Measurements from ENCODE around the gene ZFPM1.

Gene ZFPM1

GRCh38 chr16:88552166-88552565 lies 99.1 kb downstream of the ZFPM1 start:
- TF ChIP-seq YY1 (IDR thresholded peaks at IDR 0.05; ENCODE audit: low read depth) = no peak
- no peak for TF ChIP-seq TEAD4 (IDR thresholded peaks at IDR 0.05)
- TF ChIP-seq EGR1 (IDR thresholded peaks at IDR 0.05) = no peak
- TF ChIP-seq TAF1 (IDR thresholded peaks at IDR 0.05; ENCODE audit: low read depth) = no peak
- TF ChIP-seq, protein P1, sequence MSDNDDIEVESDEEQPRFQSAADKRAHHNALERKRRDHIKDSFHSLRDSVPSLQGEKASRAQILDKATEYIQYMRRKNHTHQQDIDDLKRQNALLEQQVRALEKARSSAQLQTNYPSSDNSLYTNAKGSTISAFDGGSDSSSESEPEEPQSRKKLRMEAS (IDR thresholded peaks at IDR 0.05) = no peak
- TF ChIP-seq ZBTB7A (IDR thresholded peaks at IDR 0.05; ENCODE audit: low read depth) = no peak
- no peak for TF ChIP-seq RAD21 (IDR thresholded peaks at IDR 0.05; ENCODE audit: low read depth)
- TF ChIP-seq NFIC (IDR thresholded peaks at IDR 0.05) = no peak
- TF ChIP-seq EP300 (IDR thresholded peaks at IDR 0.05; ENCODE audit: borderline replicate concordance) = no peak
- no peak for TF ChIP-seq USF1 (IDR thresholded peaks at IDR 0.05)
- no peak for TF ChIP-seq CEBPB (IDR thresholded peaks at IDR 0.05)
- TF ChIP-seq FOXM1 (IDR thresholded peaks at IDR 0.05; ENCODE audit: borderline replicate concordance, low read depth) = no peak
- no peak for TF ChIP-seq CREB1 (IDR thresholded peaks at IDR 0.05; ENCODE audit: low read depth)
- no peak for TF ChIP-seq TCF12 (IDR thresholded peaks at IDR 0.05; ENCODE audit: low read depth)
- TF ChIP-seq REST (IDR thresholded peaks at IDR 0.05; ENCODE audit: low read depth) = no peak

- TF ChIP-seq USF1 (IDR thresholded peaks at IDR 0.05) (no peak), ZBTB7A (IDR thresholded peaks at IDR 0.05; ENCODE audit: low read depth) (no peak), CEBPB (IDR thresholded peaks at IDR 0.05) (no peak), RAD21 (IDR thresholded peaks at IDR 0.05; ENCODE audit: low read depth) (no peak), CREB1 (IDR thresholded peaks at IDR 0.05; ENCODE audit: low read depth) (no peak), TCF12 (IDR thresholded peaks at IDR 0.05; ENCODE audit: low read depth) (no peak), EP300 (IDR thresholded peaks at IDR 0.05; ENCODE audit: borderline replicate concordance) (no peak), YY1 (IDR thresholded peaks at IDR 0.05; ENCODE audit: low read depth) (no peak), NFIC (IDR thresholded peaks at IDR 0.05) (no peak)
- TF ChIP-seq, protein P1 (IDR thresholded peaks at IDR 0.05) = no peak
These were observed 99.7 kb downstream of the ZFPM1 start for GRCh38 chr16:88552815-88553214.

- TF ChIP-seq CEBPB (IDR thresholded peaks at IDR 0.05) = no peak
- TF ChIP-seq FOXM1 (IDR thresholded peaks at IDR 0.05; ENCODE audit: borderline replicate concordance, low read depth) = no peak
- TF ChIP-seq YY1 (IDR thresholded peaks at IDR 0.05; ENCODE audit: low read depth) = no peak
- no peak for TF ChIP-seq REST (IDR thresholded peaks at IDR 0.05; ENCODE audit: low read depth)
- no peak for TF ChIP-seq USF1 (IDR thresholded peaks at IDR 0.05)
- no peak for TF ChIP-seq NFIC (IDR thresholded peaks at IDR 0.05)
- no peak for TF ChIP-seq EGR1 (IDR thresholded peaks at IDR 0.05)
- no peak for TF ChIP-seq TAF1 (IDR thresholded peaks at IDR 0.05; ENCODE audit: low read depth)
- no peak for TF ChIP-seq TCF12 (IDR thresholded peaks at IDR 0.05; ENCODE audit: low read depth)
These were observed 100.7 kb downstream of the ZFPM1 start for GRCh38 chr16:88553739-88554138.

GRCh38 chr16:88554711-88555264 lies 101.7 kb downstream of the ZFPM1 start:
- TF ChIP-seq YY1 (IDR thresholded peaks at IDR 0.05; ENCODE audit: low read depth) = no peak

- TF ChIP-seq FOXM1 (IDR thresholded peaks at IDR 0.05; ENCODE audit: borderline replicate concordance, low read depth) (no peak), TCF12 (IDR thresholded peaks at IDR 0.05; ENCODE audit: low read depth) (no peak), REST (IDR thresholded peaks at IDR 0.05; ENCODE audit: low read depth) (no peak)
These were observed 103.4 kb downstream of the ZFPM1 start for GRCh38 chr16:88556294-88556988.
